ENCODE measurements around the gene DENND2D.
A peak's percentile ranks its signal among the peaks of the same experiment; 100 is the strongest.
"Not testable (repeated sequence)": the region's sequence is repeated elsewhere in the genome, so short reads cannot be mapped to it uniquely, and the experiment has no call there.

Gene DENND2D

GRCh38 chr1:111221276-111221632 lies 20.8 kb upstream of the DENND2D start:
- peak; percentile 16 for DNase-seq

GRCh38 chr1:111220302-111220890 lies 19.9 kb upstream of the DENND2D start:
- DNase-seq = no peak

- no peak for DNase-seq
Measured at GRCh38 chr1:111219557-111220286, 19.3 kb upstream of the DENND2D start.

- DNase-seq = no peak
Measured at GRCh38 chr1:111218701-111219556, 18.5 kb upstream of the DENND2D start.

GRCh38 chr1:111217183-111217910 lies 16.9 kb upstream of the DENND2D start:
- no peak for DNase-seq

- DNase-seq = no peak
Measured at GRCh38 chr1:111216751-111217150, 16.3 kb upstream of the DENND2D start.

- not testable (repeated sequence) for DNase-seq
Measured at GRCh38 chr1:111215285-111215684, 14.8 kb upstream of the DENND2D start.

- DNase-seq = no peak
Measured at GRCh38 chr1:111214884-111215283, 14.4 kb upstream of the DENND2D start.

- DNase-seq = no peak
Measured at GRCh38 chr1:111214074-111214801, 13.8 kb upstream of the DENND2D start.

GRCh38 chr1:111213412-111213811 lies 13.0 kb upstream of the DENND2D start:
- no peak for DNase-seq

GRCh38 chr1:111212634-111213335 lies 12.3 kb upstream of the DENND2D start:
- no peak for DNase-seq

- no peak for DNase-seq
Measured at GRCh38 chr1:111211921-111212320, 11.5 kb upstream of the DENND2D start.

GRCh38 chr1:111209622-111210021 lies 9.2 kb upstream of the DENND2D start:
- no peak for DNase-seq

- no peak for DNase-seq
Measured at GRCh38 chr1:111208921-111209320, 8.5 kb upstream of the DENND2D start.

GRCh38 chr1:111205714-111206050 lies 5.2 kb upstream of the DENND2D start:
- no peak for DNase-seq

GRCh38 chr1:111204983-111205713 lies 4.7 kb upstream of the DENND2D start:
- DNase-seq = no peak

- peak; percentile 14 for DNase-seq
Measured at GRCh38 chr1:111204201-111204982, 3.9 kb upstream of the DENND2D start.

GRCh38 chr1:111203681-111204200 lies 3.3 kb upstream of the DENND2D start:
- peak; percentile 56 for DNase-seq

- DNase-seq = no peak
Measured at GRCh38 chr1:111202707-111203623, 2.5 kb upstream of the DENND2D start.

Measured in NCI-H2029 (cell line).